ENCODE data around the gene OR51I1. TPM values are rescaled to one million over a fixed set of nuclear protein-coding genes. Genes with fewer than 3 reads are reported as not detected.

OR51I1 gene
- total RNA-seq, 1 experiment from 2014 or later: not detected

DNA sequence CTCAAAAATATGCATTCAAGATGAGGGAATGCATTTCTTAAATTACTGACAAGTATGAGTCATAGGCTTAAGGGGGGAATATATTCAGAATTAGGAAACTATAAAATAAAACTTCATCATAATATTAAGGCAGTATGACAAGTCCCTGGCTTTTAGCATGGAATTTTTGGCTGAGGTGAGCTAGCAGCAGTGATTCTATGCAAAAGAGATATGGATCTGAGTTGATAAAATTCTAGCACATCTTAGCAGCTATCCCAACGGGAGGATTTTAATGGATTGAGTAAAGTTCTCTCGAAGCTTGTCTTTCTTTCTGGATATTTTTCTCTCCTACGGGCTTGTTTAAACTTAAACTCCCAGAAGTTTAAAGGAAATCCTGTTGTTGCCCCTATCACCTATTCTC lies 18.2 kb downstream of the OR51I1 start:
- Mint-ChIP-seq H3K27ac (no peak overlapping the region), H3K27me3 (ENCODE audit: low read depth) (peaks cover 2% of the 10 kb centered on the region), H3K4me1 (no peaks in the 10 kb centered on the region), H3K36me3 (ENCODE audit: insufficient read depth in 1 of 3, low read depth in 3 of 3) (peaks cover 0 to 4% (median 0%) of the 10 kb centered on the region in 3 experiments; a peak in 2 of 7 replicates), H3K9me3 (no peaks in the 10 kb centered on the region; a peak in 1 of 5 replicates), H3K4me3 (no peak overlapping the region)
- H3K23me2 ChIP-seq (ENCODE audit: insufficient read length, low read depth, low read length, poor library complexity, severe bottlenecking): no peaks in the 10 kb centered on the region
- no peak overlapping the region for H2BK15ac ChIP-seq (ENCODE audit: low read depth, low read length)
- no peak overlapping the region for H3K9ac ChIP-seq (ENCODE audit: extremely low read depth, insufficient read length, low read length)
- no peak for DNase-seq
- H3K27me3 ChIP-seq (ENCODE audit: insufficient read depth, low read length): no peaks in the 10 kb centered on the region
- no peaks in the 10 kb centered on the region for H4K20me1 ChIP-seq (ENCODE audit: control insufficient read depth, insufficient read depth, insufficient read length)
- H3K9me3 ChIP-seq (ENCODE audit: control insufficient read depth, low read depth, low read length): no peaks in the 10 kb centered on the region
- no peak overlapping the region for H3K23ac ChIP-seq (ENCODE audit: insufficient read length, low read depth, low read length)
- H3K79me1 ChIP-seq (ENCODE audit: insufficient read depth, low read depth, low read length, poor library complexity, severe bottlenecking): no peaks in the 10 kb centered on the region
- H2BK20ac ChIP-seq (ENCODE audit: low read depth, low read length, poor library complexity, severe bottlenecking): no peak overlapping the region
- no peak overlapping the region for H2BK120ac ChIP-seq (ENCODE audit: low read depth, low read length, poor library complexity, severe bottlenecking)
- no peaks in the 10 kb centered on the region for H3K4me1 ChIP-seq (ENCODE audit: insufficient read depth, low read length)
- no CpG with 5 or more reads among the region's 3 CpGs for WGBS (ENCODE audit: extremely low coverage, insufficient read length, low lambda C conversion rate)
- no peak overlapping the region for H3K27ac ChIP-seq (ENCODE audit: insufficient read length, low read depth, low read length)
- H2AK5ac ChIP-seq (ENCODE audit: insufficient read length, low read length): no peak overlapping the region
- no peak overlapping the region for H4K5ac ChIP-seq (ENCODE audit: insufficient read length, low read depth, low read length)
- H3K14ac ChIP-seq (ENCODE audit: insufficient read depth, low read length): no peak overlapping the region
- no peak overlapping the region for H3T11ph ChIP-seq (ENCODE audit: low read length)
- no peak overlapping the region for H3K4ac ChIP-seq (ENCODE audit: low read depth, low read length)
- H2BK5ac ChIP-seq (ENCODE audit: insufficient read length, low read length): no peak overlapping the region
- no peak overlapping the region for H4K91ac ChIP-seq (ENCODE audit: insufficient read length, low read depth, low read length)
- no peak overlapping the region for H3K18ac ChIP-seq (ENCODE audit: insufficient read length, low read depth, low read length)
- H3K56ac ChIP-seq (ENCODE audit: insufficient read length, low read depth, low read length): no peak overlapping the region
- H3K79me2 ChIP-seq (ENCODE audit: insufficient read depth, low read length): no peaks in the 10 kb centered on the region
- H2AFZ ChIP-seq (ENCODE audit: low read length): no peak overlapping the region
- TF ChIP-seq, protein P1, sequence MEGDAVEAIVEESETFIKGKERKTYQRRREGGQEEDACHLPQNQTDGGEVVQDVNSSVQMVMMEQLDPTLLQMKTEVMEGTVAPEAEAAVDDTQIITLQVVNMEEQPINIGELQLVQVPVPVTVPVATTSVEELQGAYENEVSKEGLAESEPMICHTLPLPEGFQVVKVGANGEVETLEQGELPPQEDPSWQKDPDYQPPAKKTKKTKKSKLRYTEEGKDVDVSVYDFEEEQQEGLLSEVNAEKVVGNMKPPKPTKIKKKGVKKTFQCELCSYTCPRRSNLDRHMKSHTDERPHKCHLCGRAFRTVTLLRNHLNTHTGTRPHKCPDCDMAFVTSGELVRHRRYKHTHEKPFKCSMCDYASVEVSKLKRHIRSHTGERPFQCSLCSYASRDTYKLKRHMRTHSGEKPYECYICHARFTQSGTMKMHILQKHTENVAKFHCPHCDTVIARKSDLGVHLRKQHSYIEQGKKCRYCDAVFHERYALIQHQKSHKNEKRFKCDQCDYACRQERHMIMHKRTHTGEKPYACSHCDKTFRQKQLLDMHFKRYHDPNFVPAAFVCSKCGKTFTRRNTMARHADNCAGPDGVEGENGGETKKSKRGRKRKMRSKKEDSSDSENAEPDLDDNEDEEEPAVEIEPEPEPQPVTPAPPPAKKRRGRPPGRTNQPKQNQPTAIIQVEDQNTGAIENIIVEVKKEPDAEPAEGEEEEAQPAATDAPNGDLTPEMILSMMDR (conservative IDR thresholded peaks at IDR 0.05): no peak
- H3K4me2 ChIP-seq (ENCODE audit: insufficient read depth, insufficient read length, low read length): no peak overlapping the region
- no peak overlapping the region for H4K8ac ChIP-seq (replicated peaks; ENCODE audit: insufficient read length, low read depth, low read length)
- H2BK12ac ChIP-seq (ENCODE audit: insufficient read length, low read depth, low read length): no peak overlapping the region
